ENCODE results near the gene HEPN1.

The HEPN1 gene

GRCh38 chr11:124873951-124874350 lies 45.1 kb upstream of the HEPN1 start:
- in situ Hi-C loops (cut with MboI; ENCODE audit: low sequenced_read_pairs, unreplicated experiment) = no loop called here
- TF ChIP-seq CTCF (IDR thresholded peaks at IDR 0.05; ENCODE audit: borderline replicate concordance, control extremely low read depth, extremely low read depth, insufficient read depth, missing control alignments) = no peak
- DNase-seq (ENCODE audit: low spot score) = no peak

- in situ Hi-C loops (cut with MboI; ENCODE audit: low sequenced_read_pairs, unreplicated experiment) = no loop called here
- no peak for DNase-seq (ENCODE audit: low spot score)
These were observed 44.3 kb upstream of the HEPN1 start for GRCh38 chr11:124874571-124875255.

GRCh38 chr11:124875401-124875800 lies 43.6 kb upstream of the HEPN1 start:
- in situ Hi-C loops (cut with MboI; ENCODE audit: low sequenced_read_pairs, unreplicated experiment) = no loop called here
- no peak for TF ChIP-seq CTCF (IDR thresholded peaks at IDR 0.05; ENCODE audit: borderline replicate concordance, control extremely low read depth, extremely low read depth, insufficient read depth, missing control alignments)
- DNase-seq (ENCODE audit: low spot score) = no peak

More at GRCh38 chr11:124874571-124875255, 44.3 kb upstream of the HEPN1 start:
- no peak for TF ChIP-seq CTCF (IDR thresholded peaks at IDR 0.05; ENCODE audit: borderline replicate concordance, control extremely low read depth, extremely low read depth, insufficient read depth, missing control alignments)

- peak; percentile 93 for TF ChIP-seq CTCF (IDR thresholded peaks at IDR 0.05; ENCODE audit: borderline replicate concordance, control extremely low read depth, extremely low read depth, insufficient read depth, missing control alignments)
- DNase-seq (ENCODE audit: low spot score) = peak; percentile 94
- in situ Hi-C loops (cut with MboI; ENCODE audit: low sequenced_read_pairs, unreplicated experiment) = no loop called here
These were observed 42.9 kb upstream of the HEPN1 start for GRCh38 chr11:124875943-124876817.

- no peak for DNase-seq (ENCODE audit: low spot score)
- no peak for TF ChIP-seq CTCF (IDR thresholded peaks at IDR 0.05; ENCODE audit: borderline replicate concordance, control extremely low read depth, extremely low read depth, insufficient read depth, missing control alignments)
- in situ Hi-C loops (cut with MboI; ENCODE audit: low sequenced_read_pairs, unreplicated experiment) = no loop called here
These were observed 42.0 kb upstream of the HEPN1 start for GRCh38 chr11:124876818-124877630.

GRCh38 chr11:124877631-124877909 lies 41.5 kb upstream of the HEPN1 start:
- DNase-seq (ENCODE audit: low spot score) = no peak
- in situ Hi-C loops (cut with MboI; ENCODE audit: low sequenced_read_pairs, unreplicated experiment) = no loop called here
- TF ChIP-seq CTCF (IDR thresholded peaks at IDR 0.05; ENCODE audit: borderline replicate concordance, control extremely low read depth, extremely low read depth, insufficient read depth, missing control alignments) = no peak
